HG03175 (cell line): Measurements from ENCODE around the gene GJD4.

ENCODE experiments used
- ATAC-seq: cut with Tn5 transposase; IDR thresholded peaks from one replicate; pipeline ENCODE4 v1.9.1; 2021; ENCODE audit warnings: mild to moderate bottlenecking, moderate library complexity; ENCODE audit not compliant: unreplicated experiment

Gene GJD4

DNA sequence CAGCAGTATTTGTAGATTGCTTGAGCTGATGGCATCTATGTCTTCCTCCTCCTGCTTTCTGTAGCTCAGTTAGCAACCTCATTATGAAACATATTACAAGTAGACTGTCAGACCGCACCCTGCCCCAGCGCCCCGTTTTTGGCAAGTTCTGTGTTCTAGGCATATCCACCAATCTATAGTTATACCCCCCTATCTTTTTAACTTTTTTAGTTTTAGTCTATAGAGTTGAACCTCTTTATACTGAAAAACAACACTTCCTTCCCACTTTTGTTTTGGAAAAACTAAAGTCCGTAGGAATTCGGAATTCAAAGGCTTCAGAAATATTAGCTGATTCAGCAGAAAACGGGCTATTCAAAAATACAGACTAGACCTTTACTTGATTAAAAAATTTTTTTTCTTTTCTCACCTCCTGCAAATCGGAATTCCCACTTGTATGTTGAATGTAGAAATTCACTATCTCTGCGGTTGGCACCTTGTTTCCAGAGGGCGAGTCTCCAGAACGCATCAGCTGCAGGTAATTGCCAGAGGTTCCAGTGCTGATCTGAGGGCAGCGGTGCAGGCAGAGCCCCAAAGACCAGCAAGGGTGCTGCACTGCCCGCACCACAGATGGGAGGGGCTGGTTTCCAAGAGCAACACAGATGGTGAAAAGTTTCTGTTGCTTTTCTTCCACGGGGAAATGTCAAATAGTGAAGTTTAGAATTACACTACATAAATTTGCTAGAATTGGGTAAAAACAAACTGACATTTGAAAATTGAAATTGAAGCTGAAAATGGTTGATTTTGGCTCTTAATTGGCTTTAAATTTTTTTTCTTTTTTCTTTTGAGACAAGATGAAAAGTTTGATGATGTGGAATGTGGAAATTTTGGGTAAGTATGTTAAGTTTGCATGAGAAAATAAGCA lies 39.2 kb downstream of the GJD4 start:
- no peak for ATAC-seq

DNA sequence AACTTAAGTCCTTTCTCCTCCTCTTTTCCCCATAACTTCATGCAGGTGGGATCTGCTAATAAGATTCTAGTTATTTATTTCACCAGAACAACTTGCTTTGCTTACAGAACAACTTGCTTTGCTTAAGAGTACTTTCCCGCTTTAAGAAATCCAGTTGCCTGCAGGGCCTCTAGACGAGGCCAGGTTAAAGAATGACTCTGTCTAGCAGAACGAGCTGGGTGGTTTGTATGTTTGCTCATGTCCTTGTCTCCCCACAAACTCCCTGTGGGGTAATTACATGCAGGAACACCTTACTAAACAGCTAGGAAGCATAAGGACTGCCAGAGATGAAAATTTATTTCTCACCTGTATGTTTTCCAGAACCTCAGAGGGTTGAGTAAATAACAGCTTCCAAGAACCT lies 45.8 kb downstream of the GJD4 start:
- no peak for ATAC-seq

- ATAC-seq = no peak
Measured at GRCh38 chr10:35652824-35653223, 47.7 kb downstream of the GJD4 start.

GRCh38 chr10:35657621-35658020 lies 52.5 kb downstream of the GJD4 start:
- no peak for ATAC-seq
